Endothelial cell of umbilical vein (primary cell): ENCODE data around the gene FGF9. TPM values are rescaled to one million over a fixed set of nuclear protein-coding genes. Genes with fewer than 3 reads are reported as not detected.

Experiments
- BruUV-seq: library from RNA; stranded (reverse); fragments of 400-500 nt; replicated peaks from 2 replicates; lab custom pipeline; 2021; lab: Mats Ljungman, UMichigan
- CTCF ChIA-PET: fragments of 300-600, 350-600 bp; sonication (Branson Sonifier 250); formaldehyde crosslinking; loops from one replicate; lab custom pipeline; 2021; ENCODE audit warnings: antibody characterized with exemption, inconsistent platforms; lab: Charles Lee
- POLR2A ChIA-PET: fragments of 300-600, 350-600 bp; sonication (Branson Sonifier 250); formaldehyde crosslinking; loops from one replicate; lab custom pipeline; 2021; ENCODE audit warnings: antibody characterized with exemption, inconsistent platforms; lab: Charles Lee
- DNase-seq: peaks from one replicate; pipeline ENCODE4 v3.0.0-alpha.2; 2011; ENCODE audit warnings: low read depth, low spot score
- FAIRE-seq: peaks from 2 replicates; lab custom pipeline; 2011; peaks lifted over from hg19 to GRCh38; lab: Jason Lieb, UNC
- H2AFZ ChIP-seq: 2 replicates; pipeline ENCODE4 v1.6.0; 2012; ENCODE audit warnings: low read depth, low read length, control low read depth, inconsistent platforms
- H3K27ac ChIP-seq: 2 replicates; pipeline ENCODE4 v1.5.1; 2011; ENCODE audit warnings: low read depth, mild to moderate bottlenecking, control low read depth, low read length, moderate library complexity; ENCODE audit not compliant: insufficient read depth
- H3K27me3 ChIP-seq, 2 experiments: 2 replicates each; pipeline versions ENCODE4 v1.6.0 to v1.6.1; 2011; ENCODE audit warnings: low read length in 2 of 2, mixed read lengths in 1 of 2; ENCODE audit not compliant: control insufficient read depth in 2 of 2, insufficient read depth in 2 of 2
- H3K36me3 ChIP-seq, 2 experiments: 2 replicates in 1 of 2; 3 replicates in 1 of 2; pipeline ENCODE4 v1.5.1; 2011; ENCODE audit warnings: low read length in 2 of 2, mild to moderate bottlenecking in 1 of 2, moderate library complexity in 1 of 2; ENCODE audit not compliant: control insufficient read depth in 2 of 2, insufficient read depth in 2 of 2; ENCODE audit errors: extremely low read depth in 1 of 2
- H3K4me1 ChIP-seq: 3 replicates; pipeline ENCODE4 v1.5.1; 2011; ENCODE audit warnings: mild to moderate bottlenecking, low read length; ENCODE audit not compliant: control insufficient read depth, insufficient read depth; ENCODE audit errors: extremely low read depth
- H3K4me2 ChIP-seq: 2 replicates; pipeline ENCODE4 v1.6.1; 2011; ENCODE audit warnings: low read length, control low read depth, mixed read lengths; ENCODE audit not compliant: insufficient read depth
- H3K4me3 ChIP-seq, 3 experiments: fragments of 200-600 bp in 1 of 3; sonication (generic), shearing (Covaris generic) in 1 of 3; replicated peaks in 1 of 3; 2 replicates each; pipeline ENCODE4 v1.5.1; 2011 to 2016; ENCODE audit warnings: control low read depth in 3 of 3, low read length in 3 of 3, mild to moderate bottlenecking in 2 of 3, inconsistent platforms in 1 of 3, low read depth in 1 of 3, moderate library complexity in 1 of 3; ENCODE audit not compliant: insufficient read depth in 1 of 3
- H3K79me2 ChIP-seq: 2 replicates; pipeline ENCODE4 v1.6.0; 2012; ENCODE audit warnings: low read length, inconsistent platforms; ENCODE audit not compliant: control insufficient read depth, insufficient read depth
- H3K9ac ChIP-seq: replicated peaks from 2 replicates; pipeline ENCODE3; 2011; ENCODE audit warnings: low read length, control low read depth; ENCODE audit not compliant: insufficient read depth; ENCODE audit errors: extremely low read depth
- H3K9me1 ChIP-seq: replicated peaks from 3 replicates; pipeline ENCODE4 v1.6.0; 2011; ENCODE audit warnings: mild to moderate bottlenecking, low read length; ENCODE audit not compliant: control insufficient read depth, insufficient read depth; ENCODE audit errors: extremely low read depth
- H3K9me3 ChIP-seq: replicated peaks from 2 replicates; pipeline ENCODE4 v1.5.1; 2012; ENCODE audit warnings: low read length, inconsistent platforms; ENCODE audit not compliant: control insufficient read depth, insufficient read depth
- H4K20me1 ChIP-seq: replicated peaks from 2 replicates; pipeline ENCODE3; 2011; ENCODE audit warnings: mild to moderate bottlenecking, low read length; ENCODE audit not compliant: control insufficient read depth, insufficient read depth; ENCODE audit errors: extremely low read depth
- EZH2 ChIP-seq: IDR thresholded peaks from 2 replicates; pipeline ENCODE4 v1.6.1; 2012; ENCODE audit warnings: borderline replicate concordance, low read depth, mild to moderate bottlenecking, moderate library complexity, low read length, inconsistent platforms; ENCODE audit not compliant: severe bottlenecking
- FOS ChIP-seq: IDR thresholded peaks from 2 replicates; pipeline ENCODE4 v1.6.1; 2011; ENCODE audit warnings: mild to moderate bottlenecking, low read length, moderate library complexity, borderline replicate concordance; ENCODE audit not compliant: insufficient read depth
- GATA2 ChIP-seq: IDR thresholded peaks from 2 replicates; pipeline ENCODE4 v1.7.0; 2011; ENCODE audit warnings: low read depth, mild to moderate bottlenecking, moderate library complexity, mixed read lengths, low read length; ENCODE audit not compliant: insufficient read length, insufficient read depth
- JUN ChIP-seq: IDR thresholded peaks from 2 replicates; pipeline ENCODE4 v1.6.1; 2011; ENCODE audit warnings: borderline replicate concordance, low read depth; ENCODE audit not compliant: insufficient read length, insufficient read depth
- MYC ChIP-seq: IDR thresholded peaks from one replicate; pipeline ENCODE4 v1.6.1; 2011; ENCODE audit warnings: mild to moderate bottlenecking, low read depth, low read length
- POLR2A ChIP-seq: IDR thresholded peaks from 2 replicates; pipeline ENCODE4 v1.6.1; 2012; ENCODE audit warnings: low read depth, mild to moderate bottlenecking, control low read depth, low read length
- POLR2AphosphoS5 ChIP-seq: IDR thresholded peaks from 2 replicates; pipeline ENCODE4 v1.6.1; 2012; ENCODE audit warnings: low read depth, mild to moderate bottlenecking, control low read depth, low read length, moderate library complexity; ENCODE audit not compliant: insufficient read depth
- dilution Hi-C: fragments of 300-500 bp; cut with MboI; formaldehyde crosslinking; loops from one replicate; pipeline ENCODE4 v1.15.0; 2019; ENCODE audit warnings: low sequenced_read_pairs; ENCODE audit not compliant: extremely low pct_ligation_motif_present
- intact Hi-C: fragments of 100-400 bp; cut with micrococcal nuclease; formaldehyde crosslinking; loops from one replicate; pipeline ENCODE4 v1.10.0; 2022
- polyA plus RNA-seq, 4 experiments: library from polyadenylated mRNA; depleted of rRNA in 3 of 4; stranded (reverse) in 3 of 4; unstranded in 1 of 4; fragments of >200 nt; gene quantifications; 2 replicates each; pipeline versions ENCODE4 v1.2.1 to v1.2.3, GENCODE V29; 2011 to 2012; ENCODE audit warnings: missing spikeins in 1 of 4
- total RNA-seq: library from RNA; stranded (reverse); gene quantifications from 2 replicates; pipeline ENCODE4 v1.2.3, GENCODE V29; 2021
- TF ChIP-seq, protein P1 (sequence below), 2 donors: IDR thresholded peaks; 1 replicate in 1 of 2; 2 replicates in 1 of 2; pipeline ENCODE4 v1.5.1; 2011; ENCODE audit warnings: low read length in 2 of 2, mild to moderate bottlenecking in 2 of 2, moderate library complexity in 2 of 2, control low read depth in 1 of 2, inconsistent platforms in 1 of 2, low read depth in 1 of 2; ENCODE audit not compliant: insufficient read depth in 1 of 2; ENCODE audit errors: extremely low read depth in 1 of 2
- TF ChIP-seq, protein P2 (sequence below): IDR thresholded peaks from 2 replicates; pipeline ENCODE4 v1.6.1; 2011; ENCODE audit not compliant: insufficient read depth, insufficient read length

The FGF9 gene
- total and polyA plus RNA-seq, 2 donors (not counting 3 experiments of a cell fraction or from before 2014, with no cell fraction given) = not detected

DNA sequence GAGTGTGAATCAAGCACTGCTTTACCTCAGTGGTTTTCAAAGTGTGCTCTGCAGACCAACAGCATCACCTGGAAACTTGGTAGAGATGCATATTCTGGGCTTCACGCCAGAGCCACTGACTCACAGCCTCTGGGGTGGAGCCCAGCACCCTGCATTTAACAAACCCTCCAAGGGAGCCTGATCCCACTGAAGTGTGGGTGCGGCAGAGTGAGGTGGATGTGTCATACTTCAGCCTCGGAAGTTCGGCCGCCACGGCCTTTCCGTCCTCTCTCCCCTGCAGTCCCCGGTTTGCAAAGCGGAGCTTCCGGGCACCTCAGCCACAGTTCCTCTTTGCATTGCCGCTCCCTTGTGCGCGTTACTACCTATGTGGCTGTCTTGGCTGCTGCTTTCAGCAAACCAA lies 33.6 kb upstream of the FGF9 start:
- FAIRE-seq (no peak), DNase-seq (no peak)
- Histone ChIP-seq H3K27me3 (no peaks in the 10 kb centered on the region), H3K9ac (no peak overlapping the region), H3K36me3 (no peaks in the 10 kb centered on the region), H3K4me2 (no peak overlapping the region), H3K4me3 (no peak overlapping the region), H3K4me1 (no peaks in the 10 kb centered on the region), H3K27ac (no peak overlapping the region), H2AFZ (no peak overlapping the region), H4K20me1 (no peaks in the 10 kb centered on the region), H3K9me3 (no peaks in the 10 kb centered on the region), H3K9me1 (no peaks in the 10 kb centered on the region), H3K79me2 (no peaks in the 10 kb centered on the region)
- no TSS peak for BruUV-seq
- TF ChIP-seq, protein P1, sequence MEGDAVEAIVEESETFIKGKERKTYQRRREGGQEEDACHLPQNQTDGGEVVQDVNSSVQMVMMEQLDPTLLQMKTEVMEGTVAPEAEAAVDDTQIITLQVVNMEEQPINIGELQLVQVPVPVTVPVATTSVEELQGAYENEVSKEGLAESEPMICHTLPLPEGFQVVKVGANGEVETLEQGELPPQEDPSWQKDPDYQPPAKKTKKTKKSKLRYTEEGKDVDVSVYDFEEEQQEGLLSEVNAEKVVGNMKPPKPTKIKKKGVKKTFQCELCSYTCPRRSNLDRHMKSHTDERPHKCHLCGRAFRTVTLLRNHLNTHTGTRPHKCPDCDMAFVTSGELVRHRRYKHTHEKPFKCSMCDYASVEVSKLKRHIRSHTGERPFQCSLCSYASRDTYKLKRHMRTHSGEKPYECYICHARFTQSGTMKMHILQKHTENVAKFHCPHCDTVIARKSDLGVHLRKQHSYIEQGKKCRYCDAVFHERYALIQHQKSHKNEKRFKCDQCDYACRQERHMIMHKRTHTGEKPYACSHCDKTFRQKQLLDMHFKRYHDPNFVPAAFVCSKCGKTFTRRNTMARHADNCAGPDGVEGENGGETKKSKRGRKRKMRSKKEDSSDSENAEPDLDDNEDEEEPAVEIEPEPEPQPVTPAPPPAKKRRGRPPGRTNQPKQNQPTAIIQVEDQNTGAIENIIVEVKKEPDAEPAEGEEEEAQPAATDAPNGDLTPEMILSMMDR (IDR thresholded peaks at IDR 0.05; ENCODE audit: extremely low read depth in 1 of 2, insufficient read depth in 1 of 2, low read depth in 1 of 2, low read length in 2 of 2) = no peak
- TF ChIP-seq EZH2 (no peak), MYC (no peak), POLR2AphosphoS5 (no peak), FOS (no peak), GATA2 (no peak), POLR2A (no peak), JUN (no peak)
- TF ChIP-seq, protein P2, sequence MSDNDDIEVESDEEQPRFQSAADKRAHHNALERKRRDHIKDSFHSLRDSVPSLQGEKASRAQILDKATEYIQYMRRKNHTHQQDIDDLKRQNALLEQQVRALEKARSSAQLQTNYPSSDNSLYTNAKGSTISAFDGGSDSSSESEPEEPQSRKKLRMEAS = no peak
- ChIA-PET CTCF (interaction anchor here (0.6 to 4.0 kb wide), 22 partner anchors 12 to 1709 kb away, joined by 3 to 48 read pairs (median 9); partner anchors contain the start of genes FGF9 and MICU2), POLR2A (no interaction called here)
- intact Hi-C loops = no loop called here
- dilution Hi-C loops = no loop called here
